Measurements from ENCODE around the gene OSBPL1A.
A peak's percentile ranks its signal among the peaks of the same experiment; 100 is the strongest.

OSBPL1A gene

GRCh38 chr18:24397694-24398368 lies at the start of gene OSBPL1A:
Gene OSBPL1A (minus strand): TSS chr18:24397824. CDS start chr18:24377533, 20,291 bp downstream.
- FAIRE-seq, result no peak

GRCh38 chr18:24446953-24447538 lies 49.4 kb upstream of the OSBPL1A start:
- peak; percentile 61 for FAIRE-seq

GRCh38 chr18:24446453-24446852 lies 48.8 kb upstream of the OSBPL1A start:
- no peak for FAIRE-seq

- no peak for FAIRE-seq
These were observed 46.2 kb upstream of the OSBPL1A start for GRCh38 chr18:24443870-24444269.

- no peak for FAIRE-seq
These were observed 39.3 kb upstream of the OSBPL1A start for GRCh38 chr18:24436939-24437338.

GRCh38 chr18:24432618-24433017 lies 35.0 kb upstream of the OSBPL1A start:
- no peak for FAIRE-seq

- FAIRE-seq, result no peak
These were observed 31.6 kb upstream of the OSBPL1A start for GRCh38 chr18:24429188-24429587.

- peak; percentile 37 for FAIRE-seq
These were observed 31.1 kb upstream of the OSBPL1A start for GRCh38 chr18:24428709-24429108.

GRCh38 chr18:24427484-24427883 lies 29.9 kb upstream of the OSBPL1A start:
- FAIRE-seq, result no peak

GRCh38 chr18:24426398-24427294 lies 29.0 kb upstream of the OSBPL1A start, which contains the start of gene IMPACT:
Gene IMPACT (plus strand): TSS chr18:24426670. CDS start chr18:24426757, 87 bp downstream.
- no peak for FAIRE-seq

GRCh38 chr18:24426073-24426397 lies 28.4 kb upstream of the OSBPL1A start:
- FAIRE-seq, result no peak

GRCh38 chr18:24421831-24422230 lies 24.2 kb upstream of the OSBPL1A start:
- FAIRE-seq, result no peak

GRCh38 chr18:24420551-24420950 lies 22.9 kb upstream of the OSBPL1A start:
- FAIRE-seq, result no peak

GRCh38 chr18:24417480-24417879 lies 19.9 kb upstream of the OSBPL1A start:
- FAIRE-seq, result no peak

- FAIRE-seq, result no peak
These were observed 16.9 kb upstream of the OSBPL1A start for GRCh38 chr18:24414349-24415003.

- no peak for FAIRE-seq
These were observed 15.5 kb upstream of the OSBPL1A start for GRCh38 chr18:24413148-24413547.

GRCh38 chr18:24408496-24408895 lies 10.9 kb upstream of the OSBPL1A start:
- FAIRE-seq, result no peak

- no peak for FAIRE-seq
These were observed 7.0 kb upstream of the OSBPL1A start for GRCh38 chr18:24404591-24404990.

- FAIRE-seq, result no peak
These were observed 5.5 kb upstream of the OSBPL1A start for GRCh38 chr18:24403076-24403475.

GRCh38 chr18:24402209-24402785 lies 4.7 kb upstream of the OSBPL1A start:
- no peak for FAIRE-seq

GRCh38 chr18:24400587-24400986 lies 3.0 kb upstream of the OSBPL1A start:
- FAIRE-seq, result no peak

- no peak for FAIRE-seq
These were observed 916 bp upstream of the OSBPL1A start for GRCh38 chr18:24398540-24398939.
